GM21619 (cell line): ENCODE results near the gene PRODH2.

ENCODE experiments used
- ATAC-seq: cut with Tn5 transposase; IDR thresholded peaks from one replicate; pipeline ENCODE4 v1.9.1; 2021; ENCODE audit not compliant: unreplicated experiment

PRODH2 gene

GRCh38 chr19:35759697-35760096, 52.9 kb downstream of the PRODH2 start:
- ATAC-seq: no peak

- peak; percentile 91 for ATAC-seq
These were observed 54.7 kb downstream of the PRODH2 start, which contains the start of gene PROSER3 for GRCh38 chr19:35757749-35758608. PROSER3 (plus strand) TSS chr19:35758176; CDS start chr19:35758216, 40 bp downstream.

GRCh38 chr19:35757231-35757748, 55.4 kb downstream of the PRODH2 start:
- ATAC-seq: peak; percentile 9

GRCh38 chr19:35756377-35757230, 56.0 kb downstream of the PRODH2 start, which contains the start of gene HSPB6:
HSPB6 (minus strand) TSS chr19:35757029; CDS start chr19:35757008, 21 bp downstream.
- ATAC-seq: no peak

- no peak for ATAC-seq
These were observed 56.9 kb downstream of the PRODH2 start for GRCh38 chr19:35755550-35756376.

GRCh38 chr19:35755131-35755549, 57.5 kb downstream of the PRODH2 start:
- ATAC-seq: no peak

GRCh38 chr19:35754370-35755130, 58.1 kb downstream of the PRODH2 start:
- ATAC-seq: no peak

- no peak for ATAC-seq
These were observed 58.8 kb downstream of the PRODH2 start for GRCh38 chr19:35753634-35754369.

- no peak for ATAC-seq
These were observed 59.8 kb downstream of the PRODH2 start for GRCh38 chr19:35752746-35753350.

GRCh38 chr19:35751839-35752745, 60.6 kb downstream of the PRODH2 start:
- no peak for ATAC-seq

GRCh38 chr19:35750167-35750566, 62.5 kb downstream of the PRODH2 start:
- ATAC-seq: no peak
